ENCODE results near the gene KSR2.

Gene KSR2

DNA sequence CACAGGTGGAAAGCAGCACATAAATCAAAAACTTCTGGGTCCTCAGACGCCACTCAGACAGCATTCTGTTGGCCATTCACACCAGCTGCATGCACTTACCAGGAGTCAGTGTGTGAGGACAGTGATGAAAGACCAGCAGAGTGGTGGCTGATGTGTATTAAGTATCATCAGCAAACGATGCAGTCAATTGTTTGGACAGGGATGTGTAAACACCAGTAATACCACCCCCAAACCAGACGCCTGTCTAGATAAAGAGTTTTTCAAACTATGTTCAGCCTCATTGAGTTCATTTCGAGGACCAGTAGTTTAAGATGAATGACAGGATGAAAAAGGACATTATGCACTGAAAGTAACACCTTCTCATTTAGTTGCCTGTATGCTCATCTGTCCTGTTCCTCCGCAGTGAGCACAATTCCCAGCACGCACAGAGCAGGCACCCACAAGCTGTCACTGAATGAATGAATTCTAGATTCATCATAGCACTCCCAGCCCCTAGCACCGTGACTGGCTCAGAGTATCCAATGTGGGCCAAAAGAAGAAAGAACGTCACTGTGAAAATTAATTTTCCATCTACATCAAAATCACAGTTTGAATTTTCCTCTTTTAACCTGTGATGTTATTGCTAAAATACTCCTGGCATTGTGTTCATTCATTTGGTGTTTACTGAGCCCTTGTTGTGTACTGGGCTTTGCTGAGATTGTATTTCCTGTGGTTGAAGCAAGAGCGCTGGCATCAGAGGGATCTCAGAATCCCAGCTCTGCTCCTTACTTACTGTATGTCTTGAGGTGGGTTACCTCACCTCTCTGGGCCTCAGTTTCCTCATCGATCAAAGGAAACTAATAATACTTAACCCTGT lies 482.6 kb downstream of the KSR2 start:
- no peak for DNase-seq

DNA sequence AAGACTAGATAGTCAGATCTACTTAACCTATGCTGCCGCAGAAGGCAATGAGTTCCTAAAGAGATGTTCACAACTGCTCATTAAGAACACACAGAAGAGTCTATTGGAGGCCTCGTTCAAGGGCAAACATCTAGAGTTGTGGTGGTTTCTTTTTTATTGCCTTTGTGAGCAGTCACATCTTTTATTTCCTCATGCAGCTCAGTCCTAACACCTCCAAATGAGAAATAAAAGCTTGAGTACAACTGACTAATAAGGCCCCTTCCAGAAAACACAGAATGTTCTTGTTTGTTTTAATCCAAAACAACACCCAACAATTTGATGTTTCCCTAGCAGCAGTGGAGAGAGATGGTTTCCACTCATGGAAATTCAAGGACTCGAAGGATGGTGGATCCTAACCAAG lies 483.9 kb downstream of the KSR2 start:
- DNase-seq, result no peak

DNA sequence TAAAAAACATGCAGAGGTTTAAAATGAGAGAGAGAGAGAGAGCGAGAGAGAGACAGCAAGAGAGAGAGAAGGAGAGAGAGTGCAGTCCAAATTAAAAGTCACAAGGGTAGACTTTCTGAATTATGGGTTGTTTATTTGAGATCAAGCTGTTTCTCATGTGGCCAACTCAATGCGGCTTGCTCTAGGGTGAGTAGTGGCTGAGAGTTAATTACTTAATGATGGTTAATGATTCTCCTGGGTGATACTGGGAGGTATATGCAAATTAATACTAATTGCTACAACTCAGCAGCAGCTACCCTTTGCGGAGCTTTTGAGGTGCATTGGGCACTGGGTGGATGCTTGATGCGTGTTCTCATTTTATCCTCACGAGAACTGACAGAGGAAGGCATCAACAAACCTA lies 485.3 kb downstream of the KSR2 start:
- DNase-seq, result no peak

DNA sequence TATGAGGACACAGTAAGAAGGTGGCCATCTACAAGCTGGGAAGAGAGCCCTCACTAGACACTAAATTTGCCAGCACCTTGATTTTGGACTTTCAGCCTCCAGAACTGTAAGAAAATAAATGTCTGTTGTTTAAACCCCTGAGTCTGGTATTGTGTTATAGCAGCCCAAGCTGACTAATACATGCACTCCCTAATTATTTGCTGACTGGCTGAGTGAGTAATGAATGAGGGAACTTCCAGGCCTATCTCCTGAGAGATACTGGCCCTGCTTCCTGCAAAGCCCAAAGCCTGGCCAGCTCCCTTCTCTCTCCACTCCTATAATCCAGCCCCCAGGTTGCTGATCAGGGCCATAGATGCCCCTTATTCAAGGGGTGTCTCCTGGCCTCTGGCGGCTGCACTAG lies 487.3 kb downstream of the KSR2 start:
- DNase-seq, result no peak

DNA sequence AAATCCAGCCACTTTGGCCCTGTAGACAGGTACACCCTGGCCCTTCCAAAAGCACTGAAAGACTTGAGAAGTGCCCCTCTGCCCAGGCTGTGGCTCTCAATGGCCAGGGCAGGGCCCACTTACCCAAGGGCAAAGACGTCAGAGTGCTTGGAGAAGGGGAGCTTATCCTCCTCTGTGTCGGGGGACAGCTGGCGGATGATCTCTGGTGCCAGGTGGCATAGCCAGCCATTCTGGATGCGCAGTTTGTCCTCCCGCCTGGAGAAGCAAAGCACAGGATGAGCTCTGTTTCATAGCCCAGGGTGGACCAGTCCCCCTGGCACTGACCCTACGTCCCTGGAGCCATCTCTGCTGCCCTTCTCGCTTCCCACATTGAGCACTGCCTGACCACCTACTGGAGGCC lies 492.4 kb downstream of the KSR2 start:
- no peak for DNase-seq

DNA sequence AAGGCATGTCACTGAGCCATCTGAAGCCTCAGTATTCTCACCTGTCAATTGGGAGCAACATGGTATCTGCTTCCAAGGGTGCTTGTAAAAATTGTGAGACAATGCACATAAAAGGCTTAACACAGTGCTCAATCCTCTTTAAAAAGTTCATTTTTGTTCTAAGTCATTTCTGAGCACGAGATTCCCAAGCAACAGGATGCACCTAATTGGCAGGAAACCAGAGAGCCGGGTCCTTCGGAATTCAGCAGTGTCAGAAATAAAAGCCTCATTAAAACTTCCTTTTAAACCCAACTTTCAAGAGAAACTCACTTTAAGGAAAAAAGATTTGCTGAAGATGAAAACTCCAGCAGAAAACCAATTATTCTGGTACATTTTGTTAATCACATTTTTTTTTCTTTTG lies 494.9 kb downstream of the KSR2 start:
- DNase-seq, result no peak

DNA sequence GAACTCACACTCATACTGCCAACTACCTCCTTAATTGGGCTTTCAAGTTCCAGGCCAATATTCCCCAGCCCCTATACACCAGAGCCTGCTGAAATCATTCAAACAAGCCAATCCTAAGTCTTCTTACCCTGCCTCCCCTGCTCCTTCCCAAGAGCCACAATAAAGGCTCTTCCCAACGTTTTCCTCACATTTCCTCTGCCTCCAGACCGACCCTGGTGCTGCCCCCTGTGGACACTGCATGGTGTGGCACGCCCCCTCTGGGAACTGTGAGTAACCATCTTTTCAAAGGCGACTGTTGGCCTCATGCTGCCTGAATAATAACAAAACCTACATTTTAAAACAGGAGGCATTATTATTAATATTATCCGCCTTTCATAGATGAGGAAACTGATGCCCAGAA lies 495.8 kb downstream of the KSR2 start:
- DNase-seq, result no peak

DNA sequence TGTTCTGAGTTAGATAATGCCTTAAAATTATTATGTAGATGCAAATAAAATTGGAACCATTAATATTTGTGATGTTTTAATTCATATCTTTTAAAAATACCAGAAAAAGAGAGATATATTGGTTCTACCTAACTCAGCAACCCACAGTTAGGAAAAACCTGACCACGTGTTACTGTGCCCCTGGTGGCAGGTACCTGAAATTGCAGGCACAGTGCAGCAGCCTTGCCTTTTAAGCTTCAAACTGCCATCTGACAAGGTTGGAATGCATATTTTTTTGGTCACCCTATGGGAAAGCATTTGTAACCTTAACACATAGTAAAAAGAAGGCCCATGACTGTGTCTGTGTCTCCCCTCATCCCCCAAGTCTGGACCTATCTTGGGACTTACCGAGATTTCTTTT lies 498.0 kb downstream of the KSR2 start:
- no peak for DNase-seq

DNA sequence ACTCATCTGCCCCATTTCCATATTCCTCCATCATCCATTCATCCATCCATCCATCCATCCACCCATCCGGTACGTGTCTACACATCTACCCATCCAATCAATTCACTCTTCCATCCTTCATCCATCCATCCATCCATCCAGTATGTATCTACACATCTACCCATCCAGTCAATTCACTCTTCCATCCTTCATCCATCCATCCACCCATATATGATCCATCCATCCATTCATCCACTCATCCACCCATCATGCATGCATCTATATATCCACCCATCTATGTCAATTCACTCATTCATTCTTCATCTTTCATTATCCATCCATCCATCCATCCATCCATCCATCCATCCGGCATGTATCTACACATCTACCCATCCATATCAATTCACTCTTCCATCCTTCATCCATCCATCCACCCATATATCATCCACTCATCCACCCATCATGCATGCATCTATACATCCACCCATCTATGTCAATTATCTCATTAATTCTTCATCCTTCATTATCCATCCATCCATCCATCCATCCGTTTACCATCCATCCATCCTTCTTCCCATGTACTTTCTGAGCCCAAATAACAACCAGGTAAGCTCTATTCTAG lies 498.8 kb downstream of the KSR2 start:
- no peak for DNase-seq

DNA sequence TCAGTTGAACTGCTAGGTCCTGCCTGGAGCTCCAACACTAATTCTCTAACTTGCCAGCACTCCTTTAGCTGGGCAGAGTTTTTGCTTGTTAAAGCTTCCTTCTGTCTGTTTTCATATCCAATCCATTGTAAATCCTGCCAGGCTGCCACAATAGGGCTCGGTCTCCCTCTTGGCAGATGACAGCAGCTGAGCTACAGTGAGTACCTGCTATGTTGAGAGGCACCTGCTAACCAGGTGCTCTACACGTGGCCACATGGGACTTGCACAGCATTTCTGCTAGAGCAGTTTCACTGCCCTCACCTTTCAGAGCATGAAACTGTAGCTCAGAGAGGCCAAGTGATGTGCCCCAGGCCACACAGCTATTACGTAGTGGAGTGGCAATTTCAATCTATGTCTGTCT lies 500.8 kb downstream of the KSR2 start:
- peak; percentile 77 for DNase-seq

DNA sequence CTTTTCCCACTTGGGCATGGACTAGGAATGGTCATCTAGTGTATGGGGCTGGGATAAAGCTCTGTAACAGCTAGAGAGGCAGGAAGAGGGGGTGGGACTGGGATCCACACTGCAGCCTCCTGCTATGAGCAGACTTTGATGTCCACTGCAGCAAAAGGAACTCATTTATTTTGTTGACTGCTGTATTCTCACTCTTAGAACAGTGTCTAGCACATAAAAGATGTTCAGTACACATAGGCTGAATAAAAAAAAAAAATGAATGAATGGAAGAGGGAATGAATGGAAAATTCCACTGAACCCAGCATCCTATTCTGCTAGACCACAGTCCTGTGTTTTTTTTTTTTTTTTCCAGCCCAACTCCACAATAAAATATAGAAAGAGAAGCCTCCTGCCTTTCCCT lies 501.2 kb downstream of the KSR2 start:
- no peak for DNase-seq

DNA sequence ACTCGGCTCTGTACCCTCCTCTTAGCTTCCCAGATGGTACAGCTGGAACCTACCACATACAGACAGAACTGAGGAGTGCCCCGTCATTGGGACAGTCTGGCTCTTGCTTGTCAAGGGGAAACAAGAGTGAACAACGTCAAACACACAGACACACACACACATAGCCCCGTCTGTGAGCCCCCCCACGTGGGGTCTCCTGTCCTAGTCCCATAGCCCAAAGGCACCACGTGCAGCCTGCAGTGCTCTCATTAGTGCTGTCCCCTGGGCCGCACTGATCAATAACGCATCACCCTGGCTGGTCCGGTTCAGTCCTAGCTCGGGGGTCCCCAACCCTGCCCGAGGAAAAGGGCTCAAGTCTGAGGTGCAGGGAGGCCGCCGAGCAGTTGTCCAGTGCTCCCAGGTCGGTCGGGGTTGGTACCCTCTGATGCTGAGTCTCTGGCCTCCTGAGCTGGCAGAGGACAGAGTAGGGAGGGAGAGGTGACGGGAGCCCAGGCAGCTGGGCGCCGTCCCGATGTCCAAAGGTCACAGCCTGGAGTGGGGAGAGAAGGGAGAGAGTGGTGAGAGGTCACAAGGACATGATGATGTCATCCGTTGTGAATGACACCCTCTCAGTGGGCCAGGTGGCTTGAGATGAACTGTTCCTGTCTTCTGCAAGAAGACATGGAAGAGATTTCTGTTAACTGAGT lies 502.0 kb downstream of the KSR2 start:
- no peak for DNase-seq

DNA sequence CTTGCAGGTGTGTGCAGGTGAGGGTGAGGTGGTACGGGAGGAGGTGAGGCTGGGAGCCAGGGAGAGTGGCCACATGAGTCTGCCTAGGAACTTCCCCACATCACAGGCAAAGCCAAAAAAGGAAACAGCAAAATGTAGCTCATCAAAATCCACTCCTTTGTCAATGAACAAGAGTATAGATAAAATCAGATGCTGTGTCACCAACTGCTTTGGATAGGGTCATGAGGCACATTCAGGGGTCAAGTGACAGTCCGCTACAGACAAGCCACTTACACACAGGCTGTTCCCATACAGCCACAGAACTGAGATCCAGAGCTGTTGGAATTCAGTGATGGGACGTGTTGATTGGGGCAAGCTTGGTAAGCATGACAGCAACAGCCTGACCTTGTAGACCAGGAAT lies 507.1 kb downstream of the KSR2 start:
- DNase-seq, result no peak

DNA sequence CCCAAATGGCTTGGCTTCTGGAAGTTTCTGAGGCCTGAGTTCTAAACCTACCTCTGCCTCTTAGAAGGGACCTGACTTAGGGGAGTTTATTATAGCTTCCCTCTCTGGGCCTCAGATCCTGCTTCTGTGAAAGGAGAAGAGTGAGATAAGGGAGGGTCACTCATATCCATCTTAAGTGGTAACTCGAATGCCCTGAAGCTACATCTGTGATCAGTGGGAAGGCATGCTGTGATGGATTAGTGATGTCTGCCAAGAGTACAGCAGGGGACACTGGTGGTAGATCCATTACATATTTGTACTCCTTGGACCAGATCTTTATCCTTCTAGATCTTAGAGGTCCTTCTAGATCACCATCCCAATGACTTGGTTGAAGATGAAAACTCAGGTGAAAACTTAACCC lies 509.6 kb downstream of the KSR2 start:
- DNase-seq, result no peak

DNA sequence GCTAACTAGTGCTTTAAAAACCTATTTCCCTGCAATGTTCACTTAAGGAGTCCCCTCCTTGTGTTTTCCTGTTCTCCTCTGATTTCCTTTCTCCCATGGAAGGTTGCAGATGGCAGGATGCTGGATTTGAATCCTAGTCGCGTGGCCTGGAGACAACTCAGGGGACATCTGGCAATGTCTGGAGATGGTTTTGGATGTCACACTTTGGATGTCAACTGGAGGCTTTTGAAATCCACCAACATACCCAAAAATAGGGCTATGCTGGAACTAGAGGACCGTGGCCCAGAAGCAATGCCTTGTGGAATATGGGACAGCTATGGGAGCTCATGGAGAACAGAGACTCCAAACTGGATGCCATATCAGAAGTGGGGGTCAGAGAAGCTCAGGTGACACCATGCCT lies 511.6 kb downstream of the KSR2 start:
- DNase-seq, result no peak

DNA sequence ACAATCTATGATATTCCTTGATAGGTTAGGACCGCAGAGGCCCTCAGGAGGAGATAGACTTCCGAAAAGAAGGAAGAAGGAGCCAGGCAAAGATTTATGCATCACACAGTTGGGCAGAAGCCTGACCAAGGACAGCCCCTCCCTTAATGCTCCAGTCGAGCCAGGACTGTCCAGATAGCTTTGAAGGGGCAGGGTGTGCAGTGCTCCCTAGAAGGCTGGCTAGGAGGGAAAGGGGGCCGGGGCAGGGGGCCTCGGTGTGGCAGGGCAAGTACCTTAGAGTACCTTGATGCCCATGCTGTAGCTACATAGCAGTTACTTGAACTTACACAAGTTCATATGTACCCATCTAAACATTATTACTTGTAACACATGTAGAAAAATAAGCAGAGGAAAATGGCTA lies 512.7 kb downstream of the KSR2 start:
- DNase-seq, result no peak

DNA sequence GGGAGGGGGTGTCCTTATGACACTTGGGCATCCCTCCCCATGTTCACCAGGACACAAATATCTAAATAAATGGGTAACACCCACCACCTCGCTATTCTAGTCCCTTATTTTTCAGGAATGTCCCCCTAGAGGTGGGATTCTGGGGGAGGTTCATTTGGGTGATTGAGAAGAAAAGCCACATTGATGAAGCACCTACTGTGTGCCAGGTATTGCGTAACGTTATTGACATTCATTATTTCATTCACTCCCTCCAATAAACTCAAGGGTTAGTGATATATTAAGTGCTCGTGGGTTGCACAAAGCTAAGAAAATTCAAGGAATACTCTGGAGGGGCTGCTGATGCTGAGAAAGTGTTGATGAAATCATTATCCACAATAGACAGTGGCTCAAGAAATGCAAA lies 514.8 kb downstream of the KSR2 start:
- no peak for DNase-seq

DNA sequence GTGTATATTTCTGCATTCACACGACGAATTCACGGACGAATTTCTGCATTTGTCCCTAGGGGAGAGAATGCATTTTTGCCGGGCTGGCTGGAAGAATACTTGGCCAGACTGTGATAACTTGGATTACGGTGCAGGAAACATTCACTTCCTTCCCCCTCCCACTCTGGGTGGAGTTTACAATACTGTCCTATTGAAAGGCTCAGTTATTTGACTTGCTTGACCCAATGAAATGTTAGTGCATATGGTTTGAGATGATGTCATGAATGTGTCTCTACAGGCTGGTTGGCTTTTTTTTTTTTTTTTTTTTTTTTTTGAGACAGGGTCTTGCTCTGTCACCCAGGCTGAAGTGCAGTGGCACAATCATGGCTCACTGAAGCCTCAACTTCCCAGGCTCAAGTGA lies 516.7 kb downstream of the KSR2 start:
- no peak for DNase-seq

DNA sequence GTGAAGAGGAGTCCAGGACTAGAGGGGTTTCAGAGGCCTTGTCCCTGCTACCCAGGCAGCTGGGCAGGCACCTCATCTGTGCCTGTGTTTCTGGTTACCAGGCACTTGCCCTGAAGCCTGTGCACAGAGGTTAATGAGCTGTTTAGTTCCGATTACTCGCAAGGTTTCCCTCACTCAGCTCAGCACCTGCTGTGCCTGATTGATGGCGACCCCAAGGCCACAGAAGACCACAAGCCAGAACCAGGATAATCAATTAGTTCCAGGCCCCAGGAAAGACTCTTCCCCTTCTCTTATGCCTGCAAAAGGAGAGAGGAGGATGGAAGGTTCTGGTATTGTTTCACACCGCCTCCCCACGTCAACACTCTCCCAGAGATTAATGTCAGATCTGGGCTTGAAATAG lies 518.6 kb downstream of the KSR2 start:
- no peak for DNase-seq

DNA sequence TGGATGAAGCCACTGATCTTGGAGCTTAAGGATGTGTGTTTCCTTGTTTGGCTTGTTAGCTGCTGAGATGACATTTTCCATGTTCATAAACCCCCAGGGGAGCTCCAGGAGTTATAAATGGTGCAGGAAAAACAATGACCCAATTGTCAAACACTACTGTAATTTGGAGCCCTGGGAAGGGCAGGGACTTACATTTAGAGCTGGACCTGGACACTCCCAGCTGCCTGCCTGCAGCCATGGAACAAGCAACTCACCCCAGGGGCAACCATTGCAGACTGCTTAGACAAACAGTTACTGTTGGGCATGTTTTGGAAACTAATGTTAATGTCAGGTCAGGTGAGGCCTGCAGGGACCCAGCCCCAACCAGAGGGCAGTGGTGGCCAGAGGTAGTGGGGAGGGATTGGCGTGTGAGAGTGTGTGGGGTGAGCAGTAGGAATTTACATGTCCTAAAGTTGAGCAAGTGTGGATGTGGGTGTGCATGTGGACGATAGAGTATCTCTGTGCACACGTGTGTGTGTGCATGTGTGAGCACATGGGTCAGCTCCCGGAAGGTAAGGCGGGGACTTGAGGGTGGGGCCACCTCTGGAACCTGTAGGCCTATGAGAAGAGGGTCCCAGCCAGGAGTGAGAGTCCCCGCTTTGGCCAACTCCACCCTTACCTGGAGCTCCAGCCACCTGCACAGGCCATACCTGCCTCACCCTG lies 521.0 kb downstream of the KSR2 start:
- no peak for DNase-seq

DNA sequence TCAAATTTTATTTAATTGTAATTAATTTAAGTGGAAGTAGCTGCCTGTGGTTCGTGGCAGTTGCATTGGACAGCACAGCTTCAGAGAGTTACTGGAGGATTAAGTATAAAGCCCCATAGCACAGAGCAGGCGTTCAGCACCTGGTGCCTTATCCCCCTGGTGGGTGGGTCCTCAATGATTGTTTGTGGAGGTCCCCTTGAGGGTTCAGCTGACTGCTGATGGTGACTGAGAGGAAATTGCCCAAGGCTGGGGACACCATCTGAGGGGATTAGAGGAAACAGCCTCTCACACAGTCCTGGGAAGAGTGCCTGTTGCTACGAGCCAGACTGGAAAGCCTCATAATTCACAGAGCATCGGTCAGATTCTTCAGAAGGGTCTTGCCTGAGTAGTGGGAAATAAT lies 524.0 kb downstream of the KSR2 start:
- DNase-seq, result no peak

DNA sequence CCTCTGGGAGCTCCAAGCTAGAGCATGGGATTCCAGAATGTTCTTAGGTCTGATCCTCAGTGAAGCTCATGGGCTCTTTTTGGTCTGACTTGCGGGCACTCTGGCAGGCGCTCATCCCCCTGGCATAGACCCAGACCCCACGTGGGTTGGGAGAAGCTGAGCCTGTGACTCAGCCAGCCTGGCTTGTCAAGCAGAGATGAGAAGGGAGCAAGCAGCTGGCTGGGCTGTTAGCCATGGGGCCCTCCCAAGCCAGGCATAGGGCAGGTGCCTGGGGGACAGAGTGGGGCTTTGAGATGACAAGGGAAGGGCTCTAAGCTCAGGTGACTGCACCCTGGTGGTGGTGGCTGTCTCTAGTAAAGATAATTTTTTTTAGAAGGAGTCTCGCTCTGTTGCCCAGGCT lies 527.0 kb downstream of the KSR2 start:
- DNase-seq, result peak; percentile 78

DNA sequence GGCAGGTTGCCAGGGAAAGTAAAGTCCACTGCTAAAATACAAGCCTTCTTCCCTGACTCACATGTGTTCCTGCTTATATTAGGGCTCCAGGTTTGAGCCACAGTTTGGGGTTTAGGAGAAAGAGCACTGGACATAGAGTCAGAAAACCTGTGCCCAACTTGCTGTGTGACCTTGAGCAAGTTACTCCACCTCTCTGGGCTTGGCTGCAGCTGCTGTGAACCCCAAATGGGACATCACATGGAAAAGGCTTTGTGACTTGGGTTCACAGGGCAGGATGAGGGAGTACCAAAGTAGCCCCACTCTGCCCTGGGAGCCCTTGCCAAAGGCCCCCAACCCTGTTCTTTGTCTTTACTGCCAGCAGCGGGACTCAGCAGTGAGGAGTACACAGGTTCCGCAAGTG lies 528.4 kb downstream of the KSR2 start:
- no peak for DNase-seq

DNA sequence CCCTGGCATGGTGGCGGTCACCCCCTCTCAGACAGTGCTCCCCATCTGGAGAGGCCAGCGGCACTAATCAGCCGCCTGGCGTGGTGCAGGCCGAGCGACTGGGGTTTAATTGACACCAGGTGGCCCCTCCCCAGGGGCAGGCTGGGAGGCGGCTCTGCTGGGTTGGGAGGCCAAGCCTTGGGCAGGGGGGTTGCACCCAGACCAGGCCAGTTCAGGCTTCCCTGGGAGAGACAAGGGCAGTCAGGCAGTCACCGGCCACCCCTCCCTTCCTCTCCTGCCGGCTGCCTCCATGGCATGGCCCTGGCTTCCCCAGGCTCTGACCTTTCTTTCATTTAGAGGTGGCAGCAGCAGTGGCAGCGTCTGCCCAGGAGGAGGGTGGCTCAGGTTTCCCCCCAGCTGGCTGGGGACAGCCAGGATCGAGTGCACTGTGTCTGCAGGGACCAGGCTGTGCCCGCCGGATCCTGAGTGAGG lies 529.2 kb downstream of the KSR2 start:
- peak; percentile 77 for DNase-seq
